Mesothelial cell of epicardium (in vitro differentiated cells): ENCODE results near the gene FAM170B. TPM values are rescaled to one million over a fixed set of nuclear protein-coding genes. Genes with fewer than 3 reads are reported as not detected.

Source experiments
- DNase-seq, 2 experiments: peaks; one replicate each; pipeline ENCODE4 v3.0.0; 2021; ENCODE audit warnings: low spot score in 2 of 2; ENCODE audit not compliant: unreplicated experiment in 2 of 2
- H3K27ac Mint-ChIP-seq: 2 replicates; pipeline ENCODE4 v1.8.0; 2021; ENCODE audit warnings: mixed read lengths
- H3K27me3 Mint-ChIP-seq: 2 replicates; pipeline ENCODE4 v1.8.0; 2021; ENCODE audit warnings: low read depth, mixed read lengths
- H3K36me3 Mint-ChIP-seq: 2 replicates; pipeline ENCODE4 v1.8.0; 2021; ENCODE audit warnings: mixed read lengths
- H3K4me1 Mint-ChIP-seq: 2 replicates; pipeline ENCODE4 v1.8.0; 2021; ENCODE audit warnings: mixed read lengths
- H3K4me3 Mint-ChIP-seq: 2 replicates; pipeline ENCODE4 v1.8.0; 2021; ENCODE audit warnings: mild to moderate bottlenecking, moderate library complexity, mixed read lengths
- H3K9me3 Mint-ChIP-seq: 2 replicates; pipeline ENCODE4 v1.8.0; 2021; ENCODE audit warnings: mixed read lengths
- CTCF ChIP-seq: fragments of 200-600 bp; sonication (generic); IDR thresholded peaks from one replicate; pipeline ENCODE4 v1.5.0; 2021; ENCODE audit warnings: antibody characterized with exemption; ENCODE audit not compliant: unreplicated experiment
- total RNA-seq: library from RNA; stranded (reverse); gene quantifications from 3 replicates; pipeline ENCODE4 v1.2.1, GENCODE V29; 2021

The FAM170B gene
- total RNA-seq, 1 donor from 2014 or later: not detected

- no peak for DNase-seq
- Mint-ChIP-seq H3K27me3 (peaks cover 67% of the 10 kb centered on the region), H3K27ac (no peak overlapping the region), H3K4me3 (no peak overlapping the region), H3K4me1 (no peaks in the 10 kb centered on the region), H3K9me3 (peaks cover 12% of the 10 kb centered on the region), H3K36me3 (no peaks in the 10 kb centered on the region)
- no peak for TF ChIP-seq CTCF
Measured at GRCh38 chr10:49152037-49152436, 18.2 kb upstream of the FAM170B start.

GRCh38 chr10:49151481-49151880 is 17.7 kb upstream of the FAM170B start:
- no peak for TF ChIP-seq CTCF
- H3K9me3 Mint-ChIP-seq: peaks cover 12% of the 10 kb centered on the region
- no peak overlapping the region for H3K4me3 Mint-ChIP-seq
- H3K4me1 Mint-ChIP-seq: no peaks in the 10 kb centered on the region
- peaks cover 61% of the 10 kb centered on the region for H3K27me3 Mint-ChIP-seq
- no peak overlapping the region for H3K27ac Mint-ChIP-seq
- no peaks in the 10 kb centered on the region for H3K36me3 Mint-ChIP-seq
- no peak for DNase-seq

- TF ChIP-seq CTCF: no peak
Measured at GRCh38 chr10:49151025-49151445, 17.2 kb upstream of the FAM170B start.

GRCh38 chr10:49150426-49150825 is 16.6 kb upstream of the FAM170B start:
- H3K27ac Mint-ChIP-seq: no peak overlapping the region
- H3K27me3 Mint-ChIP-seq: peaks cover 57% of the 10 kb centered on the region
- H3K36me3 Mint-ChIP-seq: no peaks in the 10 kb centered on the region
- no peak for DNase-seq
- peaks cover 12% of the 10 kb centered on the region for H3K9me3 Mint-ChIP-seq
- no peak for TF ChIP-seq CTCF
- no peak overlapping the region for H3K4me3 Mint-ChIP-seq
- H3K4me1 Mint-ChIP-seq: no peaks in the 10 kb centered on the region

More at GRCh38 chr10:49151025-49151445, 17.2 kb upstream of the FAM170B start:
- DNase-seq: no peak
- H3K36me3 Mint-ChIP-seq: no peaks in the 10 kb centered on the region
- H3K4me3 Mint-ChIP-seq: no peak overlapping the region
- H3K9me3 Mint-ChIP-seq: peaks cover 12% of the 10 kb centered on the region
- no peak overlapping the region for H3K27ac Mint-ChIP-seq
- no peaks in the 10 kb centered on the region for H3K4me1 Mint-ChIP-seq
- H3K27me3 Mint-ChIP-seq: peaks cover 58% of the 10 kb centered on the region

- H3K27ac Mint-ChIP-seq: no peak overlapping the region
- no peak overlapping the region for H3K4me3 Mint-ChIP-seq
- TF ChIP-seq CTCF: no peak
- no peaks in the 10 kb centered on the region for H3K4me1 Mint-ChIP-seq
- no peaks in the 10 kb centered on the region for H3K36me3 Mint-ChIP-seq
- DNase-seq: no peak
- H3K27me3 Mint-ChIP-seq: peaks cover 51% of the 10 kb centered on the region
- peaks cover 12% of the 10 kb centered on the region for H3K9me3 Mint-ChIP-seq
Measured at GRCh38 chr10:49149881-49150280, 16.1 kb upstream of the FAM170B start.
